ENCODE measurements around the gene MTRR. TPM values are rescaled to one million over a fixed set of nuclear protein-coding genes. Genes with fewer than 3 reads are reported as not detected.

The MTRR gene
- polyA plus RNA-seq, 1 of the 3 experiments (the other 2 are of a cell fraction): 18.4 TPM

- POLR2A ChIA-PET: no interaction called here
- Histone ChIP-seq H3K4me1 (ENCODE audit: control insufficient read depth in 1 of 2, insufficient read depth in 2 of 2, low read depth in 1 of 2, low read length in 1 of 2) (no peaks in the 10 kb centered on the region), H3F3A (replicated peaks; ENCODE audit: insufficient read depth) (no peaks in the 10 kb centered on the region), H3K27me3 (ENCODE audit: insufficient read depth) (peaks cover 16% of the 10 kb centered on the region; the same call in 1 of the 2 replicates), H4K20me1 (ENCODE audit: insufficient read depth) (no peaks in the 10 kb centered on the region), H3K9ac (no peak overlapping the region), H3K4me2 (no peak overlapping the region), H3K27ac (ENCODE audit: low read depth in 2 of 2, low read length in 1 of 2) (no peak overlapping the region), H3K4me3 (ENCODE audit: low read depth in 2 of 2, low read length in 1 of 2) (no peak overlapping the region), H3K79me2 (ENCODE audit: insufficient read depth) (no peaks in the 10 kb centered on the region), H3K9me2 (no peaks in the 10 kb centered on the region), H3K9me3 (no peaks in the 10 kb centered on the region), H2AFZ (ENCODE audit: low read depth) (no peak overlapping the region), H3K36me3 (replicated peaks in 1 of 2; ENCODE audit: control insufficient read depth in 1 of 2, insufficient read depth in 2 of 2, low read length in 1 of 2) (no peaks in the 10 kb centered on the region)
- TF ChIP-seq MAX (IDR thresholded peaks at IDR 0.05; ENCODE audit: low read depth) (no peak), NRF1 (IDR thresholded peaks at IDR 0.05; ENCODE audit: low read depth, low read length) (no peak), EZH2phosphoT487 (IDR thresholded peaks at IDR 0.05; ENCODE audit: borderline replicate concordance, low read depth) (no peak), GABPA (IDR thresholded peaks at IDR 0.05; ENCODE audit: low read depth) (no peak), ELF1 (IDR thresholded peaks at IDR 0.05) (no peak), USF2 (IDR thresholded peaks at IDR 0.05; ENCODE audit: borderline replicate concordance, low read depth, low read length) (no peak), RCOR1 (IDR thresholded peaks at IDR 0.05; ENCODE audit: low read length) (no peak), RXRA (IDR thresholded peaks at IDR 0.05; ENCODE audit: borderline replicate concordance, low read depth) (no peak), GATA2 (CRISPR knock-in tag; IDR thresholded peaks at IDR 0.05) (no peak), POLR2AphosphoS5 (IDR thresholded peaks at IDR 0.05; ENCODE audit: low read depth, low read length) (no peak), MEF2A (IDR thresholded peaks at IDR 0.05; ENCODE audit: borderline replicate concordance, low read depth) (no peak), MXI1 (IDR thresholded peaks at IDR 0.05; ENCODE audit: low read depth, low read length) (no peak), FOSL2 (IDR thresholded peaks at IDR 0.05; ENCODE audit: borderline replicate concordance, low read depth) (no peak), PBX3 (IDR thresholded peaks at IDR 0.05) (no peak), SMC3 (IDR thresholded peaks at IDR 0.05; ENCODE audit: low read depth, low read length) (no peak)
- TF ChIP-seq, protein P1, sequence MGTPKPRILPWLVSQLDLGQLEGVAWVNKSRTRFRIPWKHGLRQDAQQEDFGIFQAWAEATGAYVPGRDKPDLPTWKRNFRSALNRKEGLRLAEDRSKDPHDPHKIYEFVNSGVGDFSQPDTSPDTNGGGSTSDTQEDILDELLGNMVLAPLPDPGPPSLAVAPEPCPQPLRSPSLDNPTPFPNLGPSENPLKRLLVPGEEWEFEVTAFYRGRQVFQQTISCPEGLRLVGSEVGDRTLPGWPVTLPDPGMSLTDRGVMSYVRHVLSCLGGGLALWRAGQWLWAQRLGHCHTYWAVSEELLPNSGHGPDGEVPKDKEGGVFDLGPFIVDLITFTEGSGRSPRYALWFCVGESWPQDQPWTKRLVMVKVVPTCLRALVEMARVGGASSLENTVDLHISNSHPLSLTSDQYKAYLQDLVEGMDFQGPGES (IDR thresholded peaks at IDR 0.05; ENCODE audit: low read depth, low read length): no peak
- TF ChIP-seq, protein P2, sequence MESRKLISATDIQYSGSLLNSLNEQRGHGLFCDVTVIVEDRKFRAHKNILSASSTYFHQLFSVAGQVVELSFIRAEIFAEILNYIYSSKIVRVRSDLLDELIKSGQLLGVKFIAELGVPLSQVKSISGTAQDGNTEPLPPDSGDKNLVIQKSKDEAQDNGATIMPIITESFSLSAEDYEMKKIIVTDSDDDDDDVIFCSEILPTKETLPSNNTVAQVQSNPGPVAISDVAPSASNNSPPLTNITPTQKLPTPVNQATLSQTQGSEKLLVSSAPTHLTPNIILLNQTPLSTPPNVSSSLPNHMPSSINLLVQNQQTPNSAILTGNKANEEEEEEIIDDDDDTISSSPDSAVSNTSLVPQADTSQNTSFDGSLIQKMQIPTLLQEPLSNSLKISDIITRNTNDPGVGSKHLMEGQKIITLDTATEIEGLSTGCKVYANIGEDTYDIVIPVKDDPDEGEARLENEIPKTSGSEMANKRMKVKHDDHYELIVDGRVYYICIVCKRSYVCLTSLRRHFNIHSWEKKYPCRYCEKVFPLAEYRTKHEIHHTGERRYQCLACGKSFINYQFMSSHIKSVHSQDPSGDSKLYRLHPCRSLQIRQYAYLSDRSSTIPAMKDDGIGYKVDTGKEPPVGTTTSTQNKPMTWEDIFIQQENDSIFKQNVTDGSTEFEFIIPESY (IDR thresholded peaks at IDR 0.05; ENCODE audit: borderline replicate concordance, low read depth): no peak
- DNase-seq: no peak
- WGBS (ENCODE audit: low lambda C conversion rate): 4% methylated on average over 2 of the region's 2 CpGs
- CTCF ChIA-PET: no interaction called here
These were observed 26.4 kb upstream of the MTRR start for GRCh38 chr5:7842531-7842930.
